ENCODE data around the gene THRB.
A peak's percentile ranks its signal among the peaks of the same experiment; 100 is the strongest.

The THRB gene

GRCh38 chr3:24117508-24117907 is 377.1 kb downstream of the THRB start:
- no peak overlapping the region for H3K4me3 ChIP-seq (replicated peaks; ENCODE audit: low read depth, low read length)
- DNase-seq (ENCODE audit: low read depth) = no peak
- no peak for TF ChIP-seq CTCF (IDR thresholded peaks at IDR 0.05; ENCODE audit: low read length, missing control alignments)

- TF ChIP-seq CTCF (IDR thresholded peaks at IDR 0.05; ENCODE audit: low read length, missing control alignments) = no peak
- no peak overlapping the region for H3K4me3 ChIP-seq (replicated peaks; ENCODE audit: low read depth, low read length)
- DNase-seq (ENCODE audit: low read depth) = no peak
Observed at GRCh38 chr3:24111711-24112110, 382.9 kb downstream of the THRB start.

- DNase-seq (ENCODE audit: low read depth) = no peak
- no peak for TF ChIP-seq CTCF (IDR thresholded peaks at IDR 0.05; ENCODE audit: low read length, missing control alignments)
- no peak overlapping the region for H3K4me3 ChIP-seq (replicated peaks; ENCODE audit: low read depth, low read length)
Observed at GRCh38 chr3:24110051-24110450, 384.6 kb downstream of the THRB start.

GRCh38 chr3:24101676-24102168 is 392.9 kb downstream of the THRB start:
- TF ChIP-seq CTCF (IDR thresholded peaks at IDR 0.05; ENCODE audit: low read length, missing control alignments) = no peak
- H3K4me3 ChIP-seq (replicated peaks; ENCODE audit: low read depth, low read length) = no peak overlapping the region
- no peak for DNase-seq (ENCODE audit: low read depth)

- no peak for TF ChIP-seq CTCF (IDR thresholded peaks at IDR 0.05; ENCODE audit: low read length, missing control alignments)
- H3K4me3 ChIP-seq (replicated peaks; ENCODE audit: low read depth, low read length) = no peak overlapping the region
- peak; percentile 28 for DNase-seq (ENCODE audit: low read depth)
Observed at GRCh38 chr3:24100696-24101402, 393.8 kb downstream of the THRB start.

GRCh38 chr3:24096695-24097290 is 397.9 kb downstream of the THRB start:
- no peak for DNase-seq (ENCODE audit: low read depth)
- TF ChIP-seq CTCF (IDR thresholded peaks at IDR 0.05; ENCODE audit: low read length, missing control alignments) = no peak
- H3K4me3 ChIP-seq (replicated peaks; ENCODE audit: low read depth, low read length) = no peak overlapping the region

Measured in fibroblast of pulmonary artery (primary cell).